K562 (cell line): ENCODE measurements around the gene RO60. TPM values are rescaled to one million over a fixed set of nuclear protein-coding genes. Genes with fewer than 3 reads are reported as not detected.
A peak's percentile ranks its signal among the peaks of the same experiment; 100 is the strongest.

Experiments used
- ATAC-seq: fragments of 200-7000 bp; cut with Tn5 transposase; 3 replicates; pipeline ENCODE4 v1.9.1; 2020; ENCODE audit warnings: moderate library complexity
- BruUV-seq: library from RNA; stranded (reverse); fragments of 400-500 nt; replicated peaks from 2 replicates; lab custom pipeline; 2021; lab: Mats Ljungman, UMichigan
- CTCF ChIA-PET: fragments of 300-600 bp; formaldehyde crosslinking; extraction: SDS; loops from one replicate; lab custom pipeline; 2021; ENCODE audit warnings: low intra/inter-chr PET ratio; lab: Yijun Ruan, JAX
- POLR2A ChIA-PET: fragments of 300-600, 350-650 bp; sonication (Branson Sonifier 250); formaldehyde crosslinking; extraction: SDS; loops from one replicate; lab custom pipeline; 2021; ENCODE audit warnings: antibody characterized with exemption, inconsistent platforms; lab: Yijun Ruan, JAX
- DNase-seq, 4 experiments: peaks; one replicate each; pipeline versions ENCODE4 v3.0.0 to v3.0.0-alpha.2; 2011 to 2018; ENCODE audit warnings: low spot score in 3 of 4, mixed read lengths in 3 of 4; ENCODE audit errors: extremely low read depth in 1 of 4
- FAIRE-seq: peaks from 2 replicates; lab custom pipeline; 2011; peaks lifted over from hg19 to GRCh38; lab: Jason Lieb, UNC
- H2AFZ ChIP-seq: 2 replicates; pipeline ENCODE4 v1.6.0; 2011; ENCODE audit warnings: low read depth, low read length, control low read depth, inconsistent platforms
- H3K27ac ChIP-seq: fragments of 200-600 bp; 3 replicates; pipeline ENCODE4 v1.8.0; 2011; ENCODE audit warnings: low read depth, mild to moderate bottlenecking, control low read depth, inconsistent platforms, low read length, moderate library complexity, mixed read lengths; ENCODE audit errors: extremely low read depth
- H3K27me3 ChIP-seq, 2 experiments: fragments of 300-600 bp in 1 of 2; 2 replicates in 1 of 2; 3 replicates in 1 of 2; pipeline versions ENCODE4 v1.6.0 to v1.8.0; 2011; ENCODE audit warnings: inconsistent platforms in 2 of 2, low read length in 2 of 2, mild to moderate bottlenecking in 1 of 2, mixed read lengths in 1 of 2, moderate library complexity in 1 of 2; ENCODE audit not compliant: control insufficient read depth in 2 of 2, insufficient read depth in 2 of 2
- H3K36me3 ChIP-seq: fragments of 300-600 bp; 3 replicates; pipeline ENCODE4 v1.8.0; 2011; ENCODE audit warnings: mild to moderate bottlenecking, low read length, inconsistent platforms; ENCODE audit not compliant: control insufficient read depth, insufficient read depth
- H3K4me1 ChIP-seq, 2 experiments: fragments of 200-600 bp in 1 of 2; replicated peaks in 1 of 2; 2 replicates in 1 of 2; 3 replicates in 1 of 2; pipeline versions ENCODE4 v1.5.1 to v1.8.0; 2011; ENCODE audit warnings: inconsistent platforms in 2 of 2, low read length in 2 of 2, mild to moderate bottlenecking in 1 of 2, mixed read lengths in 1 of 2, moderate library complexity in 1 of 2; ENCODE audit not compliant: control insufficient read depth in 2 of 2, insufficient read depth in 2 of 2
- H3K4me2 ChIP-seq: 2 replicates; pipeline ENCODE4 v1.6.1; 2011; ENCODE audit warnings: low read length, control low read depth, inconsistent platforms, mixed read lengths; ENCODE audit not compliant: insufficient read depth
- H3K4me3 ChIP-seq: fragments of 200-600 bp; sonication (generic), shearing (Covaris generic); 2 replicates; pipeline ENCODE4 v1.5.1; 2016; ENCODE audit warnings: control low read depth, inconsistent platforms
- H3K79me2 ChIP-seq: fragments of 200-600 bp; 3 replicates; pipeline ENCODE4 v1.8.0; 2011; ENCODE audit warnings: low read length, inconsistent platforms; ENCODE audit not compliant: control insufficient read depth, insufficient read depth
- H3K9ac ChIP-seq, 2 experiments: 2 replicates each; pipeline versions ENCODE4 v1.6.0 to v1.6.1; 2011; ENCODE audit warnings: low read depth in 2 of 2, low read length in 2 of 2, control low read depth in 1 of 2, inconsistent platforms in 1 of 2, mild to moderate bottlenecking in 1 of 2, mixed read lengths in 1 of 2; ENCODE audit not compliant: insufficient read depth in 1 of 2
- H3K9me1 ChIP-seq: one replicate; pipeline ENCODE4 v1.6.0; 2011; ENCODE audit warnings: inconsistent platforms, mild to moderate bottlenecking, low read length, moderate library complexity; ENCODE audit not compliant: control insufficient read depth, insufficient read depth
- H3K9me3 ChIP-seq: replicated peaks from 2 replicates; pipeline ENCODE4 v1.5.1; 2011; ENCODE audit warnings: low read depth, low read length, inconsistent platforms; ENCODE audit not compliant: control insufficient read depth, insufficient read depth
- H4K20me1 ChIP-seq: replicated peaks from 2 replicates; pipeline ENCODE4 v1.6.1; 2011; ENCODE audit warnings: low read length, inconsistent platforms, mixed read lengths; ENCODE audit not compliant: control insufficient read depth, insufficient read depth
- ARNT ChIP-seq, 2 experiments: fragments of 450-650 bp; IDR thresholded peaks; 2 replicates each; pipeline ENCODE4 v1.6.1; 2016; ENCODE audit warnings: mild to moderate bottlenecking in 1 of 2
- ASH1L ChIP-seq: fragments of 450-650 bp; IDR thresholded peaks from 2 replicates; pipeline ENCODE4 v1.6.1; 2018; ENCODE audit warnings: borderline replicate concordance, mild to moderate bottlenecking, low read depth; ENCODE audit not compliant: partially characterized antibody
- BRD9 ChIP-seq: fragments of 450-650 bp; IDR thresholded peaks from 2 replicates; pipeline ENCODE4 v1.6.1; 2018; ENCODE audit warnings: low read depth; ENCODE audit not compliant: partially characterized antibody
- CEBPB ChIP-seq: fragments of 450-650 bp; IDR thresholded peaks from 2 replicates; pipeline ENCODE4 v1.6.1; 2016; ENCODE audit warnings: missing genetic modification characterization, missing compliant biosample characterization
- DACH1 ChIP-seq: fragments of 450-650 bp; IDR thresholded peaks from 2 replicates; pipeline ENCODE4 v1.6.1; 2018; ENCODE audit not compliant: partially characterized antibody
- DPF2 ChIP-seq: fragments of 450-650 bp; IDR thresholded peaks from 2 replicates; pipeline ENCODE4 v1.6.1; 2016
- EHMT2 ChIP-seq: fragments of 450-650 bp; IDR thresholded peaks from 2 replicates; pipeline ENCODE4 v1.6.1; 2018; ENCODE audit warnings: antibody characterized with exemption
- HDAC2 ChIP-seq: fragments of 450-650 bp; IDR thresholded peaks from 2 replicates; pipeline ENCODE4 v1.6.1; 2016; ENCODE audit warnings: mild to moderate bottlenecking
- KLF13 ChIP-seq: fragments of 450-650 bp; IDR thresholded peaks from 2 replicates; pipeline ENCODE4 v1.6.1; 2016; ENCODE audit warnings: missing genetic modification characterization, low read depth, mild to moderate bottlenecking, missing compliant biosample characterization, moderate library complexity, borderline replicate concordance
- LEF1 ChIP-seq: fragments of 450-650 bp; IDR thresholded peaks from 2 replicates; pipeline ENCODE4 v1.6.1; 2016; ENCODE audit warnings: mild to moderate bottlenecking
- MCM2 ChIP-seq: fragments of 450-650 bp; IDR thresholded peaks from 2 replicates; pipeline ENCODE4 v1.6.1; 2017; ENCODE audit warnings: low read depth, mild to moderate bottlenecking
- MIER1 ChIP-seq: fragments of 450-650 bp; IDR thresholded peaks from 2 replicates; pipeline ENCODE4 v1.6.1; 2016; ENCODE audit warnings: antibody characterized with exemption, mild to moderate bottlenecking, low read depth
- NBN ChIP-seq: fragments of 450-650 bp; IDR thresholded peaks from 2 replicates; pipeline ENCODE4 v1.6.1; 2016; ENCODE audit warnings: low read depth, mild to moderate bottlenecking
- NR2C1 ChIP-seq, 2 experiments: fragments of 450-650 bp; IDR thresholded peaks; 2 replicates each; pipeline ENCODE4 v1.6.1; 2017; ENCODE audit warnings: mild to moderate bottlenecking in 2 of 2, antibody characterized with exemption in 1 of 2, inconsistent platforms in 1 of 2, missing compliant biosample characterization in 1 of 2, missing genetic modification characterization in 1 of 2
- NR2C2 ChIP-seq, 2 experiments: fragments of 200-800 bp in 1 of 2; sonication (Bioruptor generic) in 1 of 2; sonication (generic) in 1 of 2; formaldehyde crosslinking in 1 of 2; IDR thresholded peaks; 2 replicates each; pipeline versions ENCODE4 v1.6.1 to v1.8.0; 2016 to 2022; ENCODE audit warnings: mild to moderate bottlenecking in 1 of 2, missing compliant biosample characterization in 1 of 2, missing genetic modification characterization in 1 of 2, missing genetic modification reagents in 1 of 2
- PCBP2 ChIP-seq: fragments of 200-400 bp; formaldehyde crosslinking; IDR thresholded peaks from 2 replicates; pipeline ENCODE4 v1.6.1; 2018; ENCODE audit warnings: low read length, low read depth, mild to moderate bottlenecking, moderate library complexity; ENCODE audit not compliant: poor library complexity, severe bottlenecking
- SMARCA4 ChIP-seq: fragments of 450-650 bp; IDR thresholded peaks from 2 replicates; pipeline ENCODE4 v1.6.1; 2016
- XRCC4 ChIP-seq: IDR thresholded peaks from one replicate; pipeline ENCODE4 v1.6.1; 2011; ENCODE audit not compliant: insufficient read depth, insufficient read length; ENCODE audit errors: extremely low read depth
- ZBTB2 ChIP-seq: fragments of 450-650 bp; IDR thresholded peaks from 2 replicates; pipeline ENCODE4 v1.6.1; 2016; ENCODE audit warnings: antibody characterized with exemption
- ZEB2 ChIP-seq: fragments of 450-650 bp; IDR thresholded peaks from 2 replicates; pipeline ENCODE4 v1.6.1; 2016
- ZNF384 ChIP-seq: IDR thresholded peaks from 2 replicates; pipeline ENCODE4 v1.6.1; 2012; ENCODE audit warnings: low read depth, low read length, improper control_type of control experiment
- WGBS: fragments of 100-300 bp; shearing (Covaris generic); methylation state at CpG from one replicate; pipeline ENCODE4 v1.1.6; 2016; ENCODE audit warnings: low coverage, mixed read lengths; ENCODE audit not compliant: insufficient coverage; ENCODE audit errors: missing lambda C conversion rate; 5-methylcytosine and 5-hydroxymethylcytosine counted together
- in situ Hi-C: fragments of 300-500 bp; cut with MboI; formaldehyde crosslinking; loops from 4 replicates; pipeline ENCODE4 v1.15.0; 2018; ENCODE audit warnings: inconsistent platforms, mixed read lengths
- intact Hi-C: fragments of 100-400 bp; cut with micrococcal nuclease; formaldehyde crosslinking; loops from 2 replicates; pipeline ENCODE4 v1.14.2; 2022
- polyA plus RNA-seq, 8 experiments: library from polyadenylated mRNA; depleted of rRNA in 4 of 8; stranded (reverse) in 5 of 8; unstranded in 3 of 8; fragments of >200 nt; fragmentation: Nextera tagmentation in 2 of 8; fragmentation: Illumina TruSeq in 1 of 8; extraction: Ambion mirVana in 2 of 8; extraction: Trizol in 1 of 8; gene quantifications; 2 replicates each; pipeline versions ENCODE4 v1.2.1 to v1.2.3, GENCODE V29; 2011 to 2014; ENCODE audit warnings: inconsistent platforms in 1 of 8, missing spikeins in 1 of 8
- total RNA-seq, 7 experiments: library from RNA; depleted of rRNA in 6 of 7; stranded (reverse); fragments of >200 nt in 6 of 7; fragmentation: Illumina TruSeq in 2 of 7; extraction: Trizol in 2 of 7; gene quantifications; 2 replicates each; pipeline versions ENCODE4 v1.2.1 to v1.2.3, GENCODE V29; 2011 to 2021; ENCODE audit warnings: low replicate concordance in 1 of 7

Gene RO60
- total and polyA plus RNA-seq, 9 of the 15 experiments (the other 6 are each of a cell fraction or from before 2014, with no cell fraction given): 24.9 to 187 (median 101) TPM

GRCh38 chr1:193105821-193106177, 46.4 kb downstream of the RO60 start:
- ChIA-PET POLR2A (interaction anchor here (0.7 to 4.9 kb wide), 5 partner anchors 8 to 856 kb away, joined by 3 to 26 read pairs (median 9); partner anchors contain the start of genes CDC73, RO60 and UCHL5), CTCF (no interaction called here)
- in situ Hi-C loops (no loop called here), intact Hi-C loops (loop anchor here (1.0 to 2.0 kb wide), 3 partner anchors 8 to 35 kb away; no protein-coding TSS in a partner anchor)
- FAIRE-seq (no peak), DNase-seq (no peak), ATAC-seq (no peak)
- H3K4me1 ChIP-seq: peaks cover 10 to 18% of the 10 kb centered on the region in 2 experiments; a peak in 4 of 5 replicates
- WGBS: 16% methylated on average over 4 of the region's 4 CpGs
- peaks cover 17% of the 10 kb centered on the region; the same call in 2 of the 3 replicates for H3K36me3 ChIP-seq
- H3K9ac ChIP-seq: peak overlapping the region in 1 of 2 experiments; percentile 65; a peak in 3 of 4 replicates
- H3K27me3 ChIP-seq: no peaks in the 10 kb centered on the region
- no peaks in the 10 kb centered on the region for H3K9me1 ChIP-seq
- peak overlapping the region; percentile 73 for H3K4me3 ChIP-seq
- peak overlapping the region; percentile 85 for H2AFZ ChIP-seq
- H3K27ac ChIP-seq: peak overlapping the region; percentile 79
- no peaks in the 10 kb centered on the region for H3K9me3 ChIP-seq
- peaks cover 40% of the 10 kb centered on the region for H3K79me2 ChIP-seq
- 0 out of 2 replicates have a peak, but pooled peaks have one; percentile 15 for TF ChIP-seq EHMT2
- peak; percentile 10; the same call in 1 of the 2 replicates for TF ChIP-seq CEBPB (tag)
- TF ChIP-seq ASH1L: peak; percentile 48
- peak; percentile 13 for TF ChIP-seq BRD9
- TF ChIP-seq NR2C2 (CRISPR knock-in tag; IDR thresholded peaks at IDR 0.05): no peak
- TF ChIP-seq NR2C2 (tag; IDR thresholded peaks at IDR 0.05): peak; percentile 65; the same call in 1 of the 2 replicates
- TF ChIP-seq PCBP2: no peak
- no peak for TF ChIP-seq XRCC4
- peak; percentile 9; the same call in 1 of the 2 replicates for TF ChIP-seq SMARCA4
- 0 out of 2 replicates have a peak, but pooled peaks have one; percentile 15 for TF ChIP-seq NR2C1 (IDR thresholded peaks at IDR 0.05)
- TF ChIP-seq NR2C1 (tag; IDR thresholded peaks at IDR 0.05): no peak
- no peak for TF ChIP-seq ZNF384
- TF ChIP-seq DACH1: peak; percentile 3
- 0 out of 2 replicates have a peak, but pooled peaks have one; percentile 32 for TF ChIP-seq DPF2
- no peak for TF ChIP-seq KLF13
- TF ChIP-seq MCM2: no peak
- TF ChIP-seq HDAC2: 0 out of 2 replicates have a peak, but pooled peaks have one; percentile 6
- peak in 1 of 2 experiments; percentile 42; a peak in 1 of 4 replicates for TF ChIP-seq ARNT (IDR thresholded peaks at IDR 0.05)
- 0 out of 2 replicates have a peak, but pooled peaks have one; percentile 8 for TF ChIP-seq NBN
- TF ChIP-seq MIER1: 0 out of 2 replicates have a peak, but pooled peaks have one; percentile 22
- 0 out of 2 replicates have a peak, but pooled peaks have one; percentile 2 for TF ChIP-seq ZEB2
- peak; percentile 2; the same call in 1 of the 2 replicates for TF ChIP-seq ZBTB2
- 0 out of 2 replicates have a peak, but pooled peaks have one; percentile 7 for TF ChIP-seq LEF1
- TSS peak; percentile 98 for BruUV-seq
- peak overlapping the region; percentile 82 for H3K4me2 ChIP-seq
- no peaks in the 10 kb centered on the region for H4K20me1 ChIP-seq
